Gastroesophageal sphincter (tissue), 3 donors: ENCODE data around the gene FOXN3.

Experiments used
- CTCF ChIP-seq, 4 experiments: fragments of 200-600 bp in 2 of 4; fragments of 450-650 bp in 2 of 4; sonication (generic) in 1 of 4; IDR thresholded peaks; one replicate each; pipeline ENCODE4 v1.5.1; 2017 to 2019; ENCODE audit warnings: antibody characterized with exemption in 4 of 4, mild to moderate bottlenecking in 2 of 4, moderate library complexity in 2 of 4
- EP300 ChIP-seq: sonication (generic); formaldehyde crosslinking; IDR thresholded peaks from one replicate; pipeline ENCODE4 v1.6.1; 2017; ENCODE audit warnings: antibody characterized with exemption, mild to moderate bottlenecking
- POLR2A ChIP-seq, 2 donors: fragments of 450-650 bp; IDR thresholded peaks; one replicate each; pipeline ENCODE4 v1.6.1; 2017; ENCODE audit warnings: antibody characterized with exemption in 2 of 2, mild to moderate bottlenecking in 2 of 2, moderate library complexity in 1 of 2
- POLR2AphosphoS5 ChIP-seq: sonication (generic); formaldehyde crosslinking; IDR thresholded peaks from one replicate; pipeline ENCODE4 v1.6.1; 2017; ENCODE audit warnings: antibody characterized with exemption

GRCh38 chr14:89418976-89419375 lies 1.9 kb upstream of the FOXN3 start:
- TF ChIP-seq POLR2AphosphoS5 = no peak
- no peak for TF ChIP-seq POLR2A (IDR thresholded peaks at IDR 0.05)
- no peak for TF ChIP-seq CTCF (IDR thresholded peaks at IDR 0.05)
- TF ChIP-seq EP300 = no peak
